GM23338 (cell line): Measurements from ENCODE around the gene EMCN.

Experiments
- CREB1 ChIP-seq: fragments of 250-450 bp; sonication (Bioruptor Pico); IDR thresholded peaks from 2 replicates; pipeline ENCODE4 v1.5.0; 2020; ENCODE audit warnings: low read depth, mild to moderate bottlenecking, moderate library complexity
- EZH2 ChIP-seq: fragments of 200-600 bp; sonication (generic); IDR thresholded peaks from one replicate; pipeline ENCODE4 v1.8.0; 2017; ENCODE audit warnings: antibody characterized with exemption, mild to moderate bottlenecking, low read depth; ENCODE audit not compliant: unreplicated experiment
- EZH2phosphoT487 ChIP-seq: fragments of 200-600 bp; sonication (generic); IDR thresholded peaks from one replicate; pipeline ENCODE4 v1.8.1; 2018; ENCODE audit warnings: antibody characterized with exemption; ENCODE audit not compliant: unreplicated experiment
- JUNB ChIP-seq: IDR thresholded peaks from one replicate; pipeline ENCODE4 v1.6.1; 2016; ENCODE audit warnings: antibody characterized with exemption; ENCODE audit not compliant: unreplicated experiment
- POLR2AphosphoS5 ChIP-seq: IDR thresholded peaks from 2 replicates; pipeline ENCODE4 v1.6.1; 2016; ENCODE audit warnings: antibody characterized with exemption, low read depth
- STAT1 ChIP-seq: IDR thresholded peaks from one replicate; pipeline ENCODE4 v1.6.1; 2016; ENCODE audit warnings: antibody characterized with exemption; ENCODE audit not compliant: unreplicated experiment
- ZNF114 ChIP-seq: fragments of 250-450 bp; sonication (Bioruptor Pico); IDR thresholded peaks from 2 replicates; pipeline ENCODE4 v1.5.0; 2020; ENCODE audit warnings: mild to moderate bottlenecking, moderate library complexity
- ZNF331 ChIP-seq: fragments of 250-450 bp; sonication (Bioruptor Pico); IDR thresholded peaks from 2 replicates; pipeline ENCODE4 v1.5.0; 2020; ENCODE audit warnings: low read depth, mild to moderate bottlenecking, moderate library complexity
- TF ChIP-seq, protein P1 (sequence below), 2 experiments: fragments of 200-600 bp in 1 of 2; sonication (generic) in 1 of 2; conservative IDR thresholded peaks; 2 replicates each; pipeline versions ENCODE4 v1.5.1 to v1.6.1; 2016 to 2017; ENCODE audit warnings: antibody characterized with exemption in 2 of 2, low read depth in 2 of 2, mild to moderate bottlenecking in 2 of 2, moderate library complexity in 1 of 2
- TF ChIP-seq, protein P2 (sequence below): IDR thresholded peaks from one replicate; pipeline ENCODE4 v1.6.1; 2018; ENCODE audit warnings: antibody characterized with exemption; ENCODE audit not compliant: unreplicated experiment
- TF ChIP-seq, protein P3 (sequence below): IDR thresholded peaks from 2 replicates; pipeline ENCODE4 v1.6.1; 2016; ENCODE audit warnings: antibody characterized with exemption

DNA sequence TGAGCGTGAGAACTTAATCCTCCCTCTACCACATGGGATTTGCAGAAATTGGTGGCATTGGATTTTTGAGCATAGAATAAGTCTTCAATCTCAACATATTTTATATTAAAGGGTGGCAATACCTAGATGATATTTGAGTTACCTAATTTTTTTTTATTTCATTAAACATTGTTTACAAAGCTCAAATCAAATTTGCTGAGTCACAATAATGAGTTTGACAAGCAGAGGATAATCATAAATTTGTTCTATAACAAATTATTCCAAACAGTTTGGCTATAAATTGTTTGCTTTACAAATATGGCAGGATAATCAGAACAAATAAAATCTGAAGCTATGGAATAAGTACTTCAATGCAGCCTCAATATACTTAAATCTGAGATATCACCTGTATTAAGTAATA lies 22.7 kb downstream of the EMCN start:
- TF ChIP-seq, protein P1, sequence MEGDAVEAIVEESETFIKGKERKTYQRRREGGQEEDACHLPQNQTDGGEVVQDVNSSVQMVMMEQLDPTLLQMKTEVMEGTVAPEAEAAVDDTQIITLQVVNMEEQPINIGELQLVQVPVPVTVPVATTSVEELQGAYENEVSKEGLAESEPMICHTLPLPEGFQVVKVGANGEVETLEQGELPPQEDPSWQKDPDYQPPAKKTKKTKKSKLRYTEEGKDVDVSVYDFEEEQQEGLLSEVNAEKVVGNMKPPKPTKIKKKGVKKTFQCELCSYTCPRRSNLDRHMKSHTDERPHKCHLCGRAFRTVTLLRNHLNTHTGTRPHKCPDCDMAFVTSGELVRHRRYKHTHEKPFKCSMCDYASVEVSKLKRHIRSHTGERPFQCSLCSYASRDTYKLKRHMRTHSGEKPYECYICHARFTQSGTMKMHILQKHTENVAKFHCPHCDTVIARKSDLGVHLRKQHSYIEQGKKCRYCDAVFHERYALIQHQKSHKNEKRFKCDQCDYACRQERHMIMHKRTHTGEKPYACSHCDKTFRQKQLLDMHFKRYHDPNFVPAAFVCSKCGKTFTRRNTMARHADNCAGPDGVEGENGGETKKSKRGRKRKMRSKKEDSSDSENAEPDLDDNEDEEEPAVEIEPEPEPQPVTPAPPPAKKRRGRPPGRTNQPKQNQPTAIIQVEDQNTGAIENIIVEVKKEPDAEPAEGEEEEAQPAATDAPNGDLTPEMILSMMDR (conservative IDR thresholded peaks at IDR 0.05; ENCODE audit: low read depth in 2 of 2), result no peak
- TF ChIP-seq, protein P2, sequence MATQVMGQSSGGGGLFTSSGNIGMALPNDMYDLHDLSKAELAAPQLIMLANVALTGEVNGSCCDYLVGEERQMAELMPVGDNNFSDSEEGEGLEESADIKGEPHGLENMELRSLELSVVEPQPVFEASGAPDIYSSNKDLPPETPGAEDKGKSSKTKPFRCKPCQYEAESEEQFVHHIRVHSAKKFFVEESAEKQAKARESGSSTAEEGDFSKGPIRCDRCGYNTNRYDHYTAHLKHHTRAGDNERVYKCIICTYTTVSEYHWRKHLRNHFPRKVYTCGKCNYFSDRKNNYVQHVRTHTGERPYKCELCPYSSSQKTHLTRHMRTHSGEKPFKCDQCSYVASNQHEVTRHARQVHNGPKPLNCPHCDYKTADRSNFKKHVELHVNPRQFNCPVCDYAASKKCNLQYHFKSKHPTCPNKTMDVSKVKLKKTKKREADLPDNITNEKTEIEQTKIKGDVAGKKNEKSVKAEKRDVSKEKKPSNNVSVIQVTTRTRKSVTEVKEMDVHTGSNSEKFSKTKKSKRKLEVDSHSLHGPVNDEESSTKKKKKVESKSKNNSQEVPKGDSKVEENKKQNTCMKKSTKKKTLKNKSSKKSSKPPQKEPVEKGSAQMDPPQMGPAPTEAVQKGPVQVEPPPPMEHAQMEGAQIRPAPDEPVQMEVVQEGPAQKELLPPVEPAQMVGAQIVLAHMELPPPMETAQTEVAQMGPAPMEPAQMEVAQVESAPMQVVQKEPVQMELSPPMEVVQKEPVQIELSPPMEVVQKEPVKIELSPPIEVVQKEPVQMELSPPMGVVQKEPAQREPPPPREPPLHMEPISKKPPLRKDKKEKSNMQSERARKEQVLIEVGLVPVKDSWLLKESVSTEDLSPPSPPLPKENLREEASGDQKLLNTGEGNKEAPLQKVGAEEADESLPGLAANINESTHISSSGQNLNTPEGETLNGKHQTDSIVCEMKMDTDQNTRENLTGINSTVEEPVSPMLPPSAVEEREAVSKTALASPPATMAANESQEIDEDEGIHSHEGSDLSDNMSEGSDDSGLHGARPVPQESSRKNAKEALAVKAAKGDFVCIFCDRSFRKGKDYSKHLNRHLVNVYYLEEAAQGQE, result no peak
- TF ChIP-seq CREB1 (CRISPR knock-in tag) (no peak), EZH2 (no peak), POLR2AphosphoS5 (no peak), STAT1 (no peak), EZH2phosphoT487 (no peak), ZNF331 (no peak), JUNB (no peak), ZNF114 (CRISPR knock-in tag) (no peak)
- TF ChIP-seq, protein P3, sequence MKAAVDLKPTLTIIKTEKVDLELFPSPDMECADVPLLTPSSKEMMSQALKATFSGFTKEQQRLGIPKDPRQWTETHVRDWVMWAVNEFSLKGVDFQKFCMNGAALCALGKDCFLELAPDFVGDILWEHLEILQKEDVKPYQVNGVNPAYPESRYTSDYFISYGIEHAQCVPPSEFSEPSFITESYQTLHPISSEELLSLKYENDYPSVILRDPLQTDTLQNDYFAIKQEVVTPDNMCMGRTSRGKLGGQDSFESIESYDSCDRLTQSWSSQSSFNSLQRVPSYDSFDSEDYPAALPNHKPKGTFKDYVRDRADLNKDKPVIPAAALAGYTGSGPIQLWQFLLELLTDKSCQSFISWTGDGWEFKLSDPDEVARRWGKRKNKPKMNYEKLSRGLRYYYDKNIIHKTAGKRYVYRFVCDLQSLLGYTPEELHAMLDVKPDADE, result no peak
